ACC112 (cell line): ENCODE results near the gene CDKN1A.
"Not testable (repeated sequence)": the region's sequence is repeated elsewhere in the genome, so short reads cannot be mapped to it uniquely, and the experiment has no call there.

Experiments used
- H2AFZ ChIP-seq: fragments of 200-600 bp; sonication (generic); one replicate; pipeline ENCODE4 v1.6.0; 2017; ENCODE audit warnings: antibody characterized with exemption, low read length; ENCODE audit not compliant: unreplicated experiment
- H3K27ac ChIP-seq: fragments of 200-600 bp; sonication (generic); 2 replicates; pipeline ENCODE4 v1.5.1; 2014; ENCODE audit warnings: low read depth, mild to moderate bottlenecking, antibody characterized with exemption, low read length, moderate library complexity
- H3K27me3 ChIP-seq: fragments of 200-600 bp; sonication (generic); 2 replicates; pipeline ENCODE4 v1.6.1; 2014; ENCODE audit warnings: mild to moderate bottlenecking, antibody characterized with exemption, low read length, moderate library complexity, mixed read lengths; ENCODE audit not compliant: insufficient read depth
- H3K36me3 ChIP-seq: fragments of 200-600 bp; sonication (generic); 2 replicates; pipeline ENCODE4 v1.6.1; 2016; ENCODE audit warnings: mild to moderate bottlenecking, antibody characterized with exemption, low read length, moderate library complexity, mixed read lengths; ENCODE audit not compliant: insufficient read depth
- H3K4me1 ChIP-seq: fragments of 200-600 bp; sonication (generic); one replicate; pipeline ENCODE4 v1.6.1; 2016; ENCODE audit warnings: low read length, mixed read lengths; ENCODE audit not compliant: insufficient read depth, unreplicated experiment, control insufficient read depth
- H3K4me3 ChIP-seq: fragments of 200-600 bp; sonication (generic); 2 replicates; pipeline ENCODE4 v1.5.1; 2014; ENCODE audit warnings: mild to moderate bottlenecking, low read depth, low read length
- H3K79me2 ChIP-seq: fragments of 200-600 bp; sonication (generic); one replicate; pipeline ENCODE4 v1.6.0; 2016; ENCODE audit warnings: low read length; ENCODE audit not compliant: control insufficient read depth, unreplicated experiment, insufficient read depth

CDKN1A gene

DNA sequence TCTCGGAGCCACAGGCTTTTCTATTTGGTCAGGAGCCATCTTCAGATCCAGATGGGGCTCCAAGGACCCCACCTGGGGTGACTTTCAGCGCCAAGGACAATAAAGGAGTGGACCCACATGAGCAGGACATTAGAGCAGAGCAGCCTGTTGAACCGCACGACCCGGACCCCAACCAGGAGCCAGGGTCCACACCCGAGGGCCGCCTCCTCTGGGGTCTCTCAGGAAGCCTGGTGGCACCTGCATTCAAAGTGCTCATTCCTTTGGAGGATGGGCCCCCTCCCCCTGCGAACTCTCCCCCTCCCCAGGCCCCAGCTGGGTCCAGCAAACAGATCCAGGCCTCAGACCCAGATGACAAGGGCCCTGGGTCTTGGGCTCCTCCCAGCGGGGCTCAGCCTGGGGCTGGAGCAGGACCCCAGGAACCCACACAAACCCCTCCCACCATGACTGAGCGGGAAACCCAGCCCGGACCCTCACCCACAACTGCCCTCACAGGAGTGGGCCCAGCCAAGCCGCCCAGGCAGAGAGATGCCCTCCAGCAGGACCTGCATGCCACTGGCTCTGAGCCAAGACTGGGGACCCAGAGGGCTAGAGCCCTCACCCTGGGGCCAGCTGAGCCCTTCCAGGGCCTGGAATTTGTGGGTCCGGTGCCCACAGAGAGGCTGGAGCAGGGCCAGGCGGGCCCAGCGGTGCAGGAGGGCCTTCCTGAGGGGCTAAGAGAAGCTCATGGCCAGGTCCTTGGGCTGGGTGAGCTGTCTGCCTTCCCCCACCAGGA, 43.0 kb downstream of the CDKN1A start:
- no peaks in the 10 kb centered on the region for H3K36me3 ChIP-seq
- H3K4me1 ChIP-seq, result no peaks in the 10 kb centered on the region
- H3K4me3 ChIP-seq, result no peak overlapping the region
- H3K27me3 ChIP-seq, result no peaks in the 10 kb centered on the region
- H2AFZ ChIP-seq, result no peak overlapping the region
- no peaks in the 10 kb centered on the region for H3K79me2 ChIP-seq
- no peak overlapping the region for H3K27ac ChIP-seq

DNA sequence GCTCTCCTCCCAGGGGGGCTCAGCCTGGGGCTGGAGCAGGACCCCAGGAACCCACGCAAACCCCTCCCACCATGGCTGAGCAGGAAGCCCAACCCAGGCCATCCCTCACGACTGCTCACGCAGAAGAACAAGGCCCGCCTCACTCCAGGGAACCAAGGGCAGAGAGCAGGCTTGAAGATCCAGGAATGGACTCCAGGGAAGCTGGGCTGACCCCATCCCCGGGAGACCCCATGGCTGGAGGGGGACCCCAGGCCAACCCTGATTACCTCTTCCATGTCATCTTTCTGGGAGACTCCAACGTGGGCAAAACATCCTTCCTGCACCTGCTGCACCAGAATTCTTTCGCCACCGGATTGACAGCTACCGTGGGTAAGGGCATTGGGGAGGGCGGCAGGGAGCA, 43.9 kb downstream of the CDKN1A start:
- H3K36me3 ChIP-seq, result no peaks in the 10 kb centered on the region
- no peaks in the 10 kb centered on the region for H3K4me1 ChIP-seq
- no peaks in the 10 kb centered on the region for H3K79me2 ChIP-seq
- H3K27me3 ChIP-seq, result no peaks in the 10 kb centered on the region
- H2AFZ ChIP-seq, result no peak overlapping the region
- H3K4me3 ChIP-seq, result no peak overlapping the region
- H3K27ac ChIP-seq, result no peak overlapping the region

DNA sequence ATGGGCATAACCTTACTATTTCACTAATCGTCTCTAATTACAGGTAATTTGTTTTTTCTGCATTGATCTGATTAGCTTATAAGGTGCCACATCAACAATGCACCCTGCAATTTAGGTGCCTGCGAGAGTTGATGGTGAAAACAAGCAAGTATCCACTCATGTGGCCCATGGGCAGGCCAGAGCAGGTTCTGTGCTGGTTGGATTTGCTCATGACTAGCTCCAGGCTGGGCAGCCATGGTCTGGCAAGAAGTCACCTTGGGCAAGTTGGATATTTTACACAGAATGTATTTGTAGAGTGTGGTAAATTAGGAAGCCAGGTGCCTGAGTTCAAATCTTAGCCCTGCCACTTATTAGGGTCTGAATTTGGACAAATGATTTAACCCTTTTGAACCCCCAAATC, 44.4 kb downstream of the CDKN1A start:
- Histone ChIP-seq H3K4me1 (no peaks in the 10 kb centered on the region), H2AFZ (no peak overlapping the region), H3K27ac (no peak overlapping the region), H3K4me3 (no peak overlapping the region), H3K36me3 (no peaks in the 10 kb centered on the region), H3K79me2 (no peaks in the 10 kb centered on the region), H3K27me3 (no peaks in the 10 kb centered on the region)

DNA sequence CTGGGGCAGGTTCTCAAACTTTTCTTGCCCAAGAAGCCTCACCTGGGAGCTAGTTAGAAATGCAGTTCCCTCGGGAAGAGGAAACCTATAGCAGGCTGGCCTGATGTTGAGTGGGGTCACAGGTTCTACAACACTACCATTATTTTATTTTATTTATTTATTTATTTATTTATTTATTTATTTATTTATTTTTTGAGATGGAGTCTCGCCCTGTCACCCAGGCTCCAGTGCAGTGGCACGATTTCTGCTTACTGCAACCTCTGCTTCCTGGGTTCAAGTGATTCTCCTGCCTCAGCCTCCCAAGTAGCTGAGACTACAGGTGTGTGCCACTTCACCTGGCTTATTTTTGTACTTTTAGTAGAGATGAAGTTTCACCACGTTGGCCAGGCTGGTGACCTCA, 45.5 kb downstream of the CDKN1A start:
- not testable (repeated sequence) for H3K4me1 ChIP-seq, H3K27ac ChIP-seq, H2AFZ ChIP-seq, H3K36me3 ChIP-seq, H3K79me2 ChIP-seq, H3K4me3 ChIP-seq, H3K27me3 ChIP-seq

DNA sequence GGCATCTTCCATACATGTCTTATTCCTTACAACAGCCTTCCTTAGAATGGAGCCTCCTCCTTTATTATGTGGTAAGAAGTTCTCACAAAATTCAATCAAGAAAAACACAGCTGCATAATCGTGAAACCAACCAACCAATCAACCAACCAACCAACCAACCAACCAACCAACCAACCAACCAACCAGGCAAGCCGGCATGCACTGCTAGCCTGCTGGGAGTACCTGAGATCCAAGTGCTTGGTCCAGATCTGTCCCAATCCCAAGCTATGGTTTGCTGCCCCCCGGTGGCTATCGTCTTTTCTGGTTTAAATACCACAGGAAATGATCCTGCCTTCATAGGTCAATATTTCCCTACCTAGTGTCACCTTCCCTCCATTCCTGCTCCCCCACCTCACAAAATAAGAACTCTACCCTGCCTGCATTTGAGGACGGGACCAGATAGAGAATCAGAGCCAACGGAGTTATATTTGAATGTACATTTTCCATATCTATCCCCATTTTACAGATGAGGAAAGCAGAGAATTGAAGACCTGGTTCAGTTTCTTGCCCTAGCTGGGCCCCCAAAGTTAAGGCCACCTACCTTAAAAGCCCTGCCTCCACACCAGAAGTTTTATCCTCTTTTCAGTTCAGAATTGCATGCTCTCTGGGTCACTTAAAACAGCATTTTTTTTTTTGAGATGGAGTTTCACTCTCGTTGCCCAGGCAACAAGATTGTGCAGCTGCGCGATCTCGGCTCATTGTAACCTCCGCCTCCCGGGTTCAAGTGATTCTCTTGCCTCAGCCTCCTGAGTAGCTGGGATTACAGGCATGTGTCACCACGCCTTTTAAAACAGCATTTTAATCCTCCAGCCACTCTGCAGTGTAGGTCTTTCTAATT, 46.2 kb downstream of the CDKN1A start:
- H3K79me2 ChIP-seq, result no peaks in the 10 kb centered on the region
- no peaks in the 10 kb centered on the region for H3K4me1 ChIP-seq
- H3K4me3 ChIP-seq, result no peak overlapping the region
- H3K27me3 ChIP-seq, result no peaks in the 10 kb centered on the region
- no peak overlapping the region for H3K27ac ChIP-seq
- no peak overlapping the region for H2AFZ ChIP-seq
- no peaks in the 10 kb centered on the region for H3K36me3 ChIP-seq

DNA sequence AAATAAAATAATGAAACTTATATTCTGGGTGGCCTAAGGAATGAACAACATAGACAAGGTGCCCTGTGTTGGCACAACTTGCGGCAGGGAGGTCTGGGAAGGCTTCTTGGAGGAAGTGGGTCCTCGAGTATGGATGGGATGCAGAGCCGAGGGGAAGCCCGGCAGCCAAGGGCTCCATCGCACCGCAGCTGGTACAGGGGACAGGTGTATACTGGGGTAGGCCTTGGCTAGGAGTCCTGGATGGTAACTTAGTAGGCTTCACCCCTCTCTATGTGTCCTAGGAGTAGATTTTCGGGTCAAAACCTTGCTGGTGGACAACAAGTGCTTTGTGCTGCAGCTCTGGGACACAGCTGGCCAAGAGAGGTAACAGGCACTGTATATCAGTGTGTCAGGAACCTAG, 47.1 kb downstream of the CDKN1A start:
- no peak overlapping the region for H3K4me3 ChIP-seq
- H3K79me2 ChIP-seq, result no peaks in the 10 kb centered on the region
- no peaks in the 10 kb centered on the region for H3K4me1 ChIP-seq
- H3K27ac ChIP-seq, result no peak overlapping the region
- no peak overlapping the region for H2AFZ ChIP-seq
- no peaks in the 10 kb centered on the region for H3K36me3 ChIP-seq
- no peaks in the 10 kb centered on the region for H3K27me3 ChIP-seq

DNA sequence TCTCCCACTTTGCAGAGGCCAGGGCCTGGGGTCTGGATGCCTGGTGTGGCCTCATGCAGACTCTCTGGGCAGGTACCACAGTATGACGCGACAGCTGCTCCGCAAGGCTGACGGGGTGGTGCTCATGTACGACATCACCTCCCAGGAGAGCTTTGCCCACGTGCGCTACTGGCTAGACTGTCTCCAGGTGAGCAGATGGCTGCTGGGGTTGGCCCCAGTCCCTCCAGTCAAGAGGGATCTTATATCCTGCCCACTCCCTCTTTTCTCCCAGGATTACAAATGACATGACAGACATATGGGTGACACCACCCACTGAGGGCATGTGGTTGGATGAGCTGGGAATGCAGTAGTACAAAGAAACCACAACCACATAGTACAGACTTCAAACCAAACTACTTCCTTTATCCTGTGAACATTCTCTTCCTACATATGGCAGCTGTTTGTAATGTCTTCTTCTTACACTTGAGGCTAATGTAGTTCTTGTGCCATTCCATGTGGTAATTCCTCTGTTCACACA, 49.0 kb downstream of the CDKN1A start:
- no peaks in the 10 kb centered on the region for H3K27me3 ChIP-seq

DNA sequence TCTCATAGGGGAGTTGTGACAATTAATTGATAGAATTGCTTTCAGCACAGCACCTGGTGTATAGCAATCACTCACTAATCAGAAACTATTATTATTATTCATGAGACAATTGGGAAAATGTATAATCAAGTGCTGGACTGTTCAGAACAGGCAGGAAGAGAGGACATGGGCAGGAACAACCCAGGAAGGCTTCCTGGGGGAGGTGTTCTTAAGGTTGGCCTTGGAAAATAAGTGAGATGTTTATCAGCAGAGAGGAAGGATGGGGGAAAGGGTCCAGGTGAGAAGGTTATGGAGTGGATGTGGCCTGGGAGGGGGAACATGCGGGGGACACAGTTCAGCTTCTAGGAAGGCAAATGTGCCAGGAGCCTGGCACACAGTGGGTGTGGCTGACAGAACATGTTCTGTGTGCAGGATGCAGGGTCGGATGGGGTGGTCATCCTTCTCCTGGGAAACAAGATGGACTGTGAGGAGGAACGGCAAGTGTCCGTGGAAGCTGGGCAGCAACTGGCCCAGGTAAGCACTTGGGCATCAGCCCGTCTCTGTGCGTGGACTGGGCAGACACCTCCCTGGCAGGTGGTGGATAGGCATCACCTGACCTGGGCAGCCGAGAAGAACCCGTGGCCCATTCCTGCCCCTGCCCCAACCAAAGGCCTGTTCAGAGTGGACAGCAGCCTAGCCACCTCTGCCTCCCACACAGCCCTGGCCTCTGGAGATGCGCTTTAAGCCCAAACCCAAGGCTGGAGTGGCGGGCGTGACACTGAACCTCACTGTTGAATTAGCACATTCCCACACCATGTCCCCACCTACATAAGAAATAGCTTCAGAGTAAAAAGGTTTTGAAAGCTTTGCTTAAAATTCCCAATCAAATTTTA, 50.0 kb downstream of the CDKN1A start:
- no peaks in the 10 kb centered on the region for H3K4me1 ChIP-seq
- H2AFZ ChIP-seq, result no peak overlapping the region
- H3K27ac ChIP-seq, result no peak overlapping the region

More for the DNA sequence above, 49.0 kb downstream of the CDKN1A start:
- Histone ChIP-seq H3K27ac (no peak overlapping the region), H2AFZ (no peak overlapping the region), H3K4me1 (no peaks in the 10 kb centered on the region), H3K79me2 (no peaks in the 10 kb centered on the region), H3K36me3 (no peaks in the 10 kb centered on the region), H3K4me3 (no peak overlapping the region)

DNA sequence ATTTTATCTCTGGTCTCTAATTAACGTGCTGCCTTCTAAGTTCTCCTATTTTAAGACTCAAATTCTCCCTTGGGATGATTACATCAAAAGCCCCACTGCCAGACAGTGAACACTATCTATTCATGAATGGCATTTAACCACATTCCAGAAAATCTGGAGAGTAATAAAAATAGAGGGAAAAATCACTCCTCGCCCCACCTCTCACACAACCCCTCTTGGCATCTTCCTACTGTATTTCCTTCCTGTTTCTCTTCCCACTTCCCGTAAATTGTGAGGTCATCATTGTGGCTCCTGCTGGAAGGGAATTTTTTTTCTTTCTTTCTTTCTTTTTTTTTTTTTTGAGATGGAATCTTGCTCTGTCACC, 50.6 kb downstream of the CDKN1A start:
- Histone ChIP-seq H3K4me3 (no peak overlapping the region), H3K36me3 (no peaks in the 10 kb centered on the region), H2AFZ (peak overlapping the region; percentile 14), H3K27ac (no peak overlapping the region), H3K79me2 (no peaks in the 10 kb centered on the region), H3K27me3 (no peaks in the 10 kb centered on the region), H3K4me1 (no peaks in the 10 kb centered on the region)

More for the DNA sequence above, 50.0 kb downstream of the CDKN1A start:
- H3K4me3 ChIP-seq, result no peak overlapping the region
- no peaks in the 10 kb centered on the region for H3K27me3 ChIP-seq
- H3K79me2 ChIP-seq, result no peaks in the 10 kb centered on the region
- H3K36me3 ChIP-seq, result no peaks in the 10 kb centered on the region
